Skeletal muscle tissue (tissue), 4 donors: ENCODE data around the gene DAB2IP. TPM values are rescaled to one million over a fixed set of nuclear protein-coding genes. Genes with fewer than 3 reads are reported as not detected.

ENCODE experiments used
- H3K27ac ChIP-seq: one replicate; pipeline ENCODE4 v1.7.0; 2013; ENCODE audit warnings: mild to moderate bottlenecking, low read depth, low read length, inconsistent platforms
- H3K27me3 ChIP-seq, 3 donors: one replicate each; pipeline ENCODE4 v1.7.0; 2013; ENCODE audit warnings: low read length in 3 of 3; ENCODE audit not compliant: control insufficient read depth in 3 of 3, insufficient read depth in 3 of 3
- H3K36me3 ChIP-seq, 3 donors: one replicate each; pipeline ENCODE4 v1.7.0; 2013; ENCODE audit warnings: low read length in 3 of 3; ENCODE audit not compliant: control insufficient read depth in 3 of 3, insufficient read depth in 3 of 3
- H3K4me1 ChIP-seq, 3 donors: one replicate each; pipeline ENCODE4 v1.7.0; 2013; ENCODE audit warnings: low read length in 3 of 3, mild to moderate bottlenecking in 3 of 3; ENCODE audit not compliant: control insufficient read depth in 3 of 3, insufficient read depth in 3 of 3
- H3K4me3 ChIP-seq, 3 donors: one replicate each; pipeline ENCODE4 v1.7.0; 2013; ENCODE audit warnings: low read length in 3 of 3
- H3K9ac ChIP-seq, 3 donors: one replicate each; pipeline ENCODE4 v1.7.0; 2013; ENCODE audit warnings: low read length in 3 of 3, mild to moderate bottlenecking in 3 of 3, moderate library complexity in 2 of 3, low read depth in 1 of 3
- H3K9me3 ChIP-seq, 3 donors: one replicate each; pipeline ENCODE4 v1.7.0; 2013; ENCODE audit warnings: low read length in 3 of 3; ENCODE audit not compliant: control insufficient read depth in 3 of 3
- total RNA-seq: library from RNA; depleted of rRNA; stranded (reverse); fragments of >200 nt; gene quantifications from one replicate; pipeline ENCODE4 v1.2.3, GENCODE V29; 2014
- donor health status: Osteomylitis.

Gene DAB2IP
- total RNA-seq, 1 donor from 2014 or later: 12.5 TPM

DNA sequence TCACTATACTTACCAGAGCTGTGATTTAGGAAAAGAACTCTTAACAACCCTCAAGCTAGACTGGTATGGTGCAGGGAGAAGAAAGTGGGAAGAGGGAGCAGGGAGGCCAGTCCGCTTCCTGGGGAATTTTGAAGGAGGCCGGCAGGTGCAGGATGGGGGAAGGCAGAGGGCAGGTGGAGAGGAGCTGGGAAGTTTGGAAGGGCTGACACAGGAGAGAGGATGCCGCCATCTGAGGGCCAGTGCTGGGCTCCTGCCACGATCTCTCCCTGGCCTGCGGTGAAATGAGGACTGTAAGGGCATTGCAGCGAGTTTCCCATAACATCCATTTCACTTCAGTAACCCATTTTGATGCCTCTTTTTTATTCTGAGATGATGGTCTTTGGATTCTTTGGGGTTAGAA is 8.9 kb downstream of the DAB2IP start:
- Histone ChIP-seq H3K9ac (no peak overlapping the region), H3K9me3 (no peaks in the 10 kb centered on the region), H3K4me1 (peaks cover 48 to 68% (median 57%) of the 10 kb centered on the region in 3 donors), H3K27ac (no peak overlapping the region), H3K27me3 (no peaks in the 10 kb centered on the region), H3K4me3 (no peak overlapping the region), H3K36me3 (peaks cover 0 to 2% (median 0%) of the 10 kb centered on the region in 3 donors)

DNA sequence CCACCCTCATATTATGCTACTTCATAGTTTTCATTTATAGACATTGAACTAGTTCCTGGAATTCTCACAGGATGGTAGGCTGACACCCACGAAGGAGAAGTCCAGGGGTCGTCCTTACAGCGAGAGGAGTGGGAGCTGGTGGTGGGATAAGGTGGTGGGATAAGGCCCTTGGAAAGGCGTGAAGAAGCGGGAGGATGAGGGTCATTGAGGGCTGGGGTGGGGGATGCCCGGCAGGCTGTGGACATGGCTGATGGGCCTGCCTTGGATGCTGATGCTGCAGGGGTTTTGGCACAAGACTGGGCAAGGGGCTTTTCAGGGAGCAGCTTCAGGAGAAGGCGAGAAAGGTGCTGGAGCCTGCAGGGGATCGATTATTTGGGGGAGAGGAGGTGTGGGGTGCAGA is 9.4 kb downstream of the DAB2IP start:
- no peaks in the 10 kb centered on the region for H3K27me3 ChIP-seq
- peaks cover 44 to 64% (median 53%) of the 10 kb centered on the region in 3 donors for H3K4me1 ChIP-seq
- no peak overlapping the region for H3K9ac ChIP-seq
- H3K9me3 ChIP-seq: no peaks in the 10 kb centered on the region
- H3K27ac ChIP-seq: no peak overlapping the region
- peaks cover 0 to 2% (median 0%) of the 10 kb centered on the region in 3 donors for H3K36me3 ChIP-seq
- H3K4me3 ChIP-seq: no peak overlapping the region

DNA sequence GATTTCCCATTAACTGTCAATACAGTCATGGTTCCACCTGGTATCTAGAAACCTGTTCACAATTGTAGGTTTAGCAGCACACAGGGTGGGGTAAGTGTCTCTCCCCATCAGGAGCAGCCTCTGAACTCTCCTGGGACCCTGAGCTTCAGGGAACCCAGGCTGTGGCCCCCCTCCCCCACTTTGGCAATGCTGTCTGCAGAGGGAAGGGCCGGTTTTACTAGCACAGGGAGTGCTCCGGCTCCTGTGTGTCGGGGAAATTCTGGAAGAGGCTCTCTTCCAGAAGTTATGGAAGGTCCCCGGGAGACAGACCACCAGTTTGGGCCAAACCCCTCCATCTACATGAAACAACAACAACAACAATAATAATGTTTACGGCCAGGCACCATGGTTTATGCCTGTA is 9.9 kb downstream of the DAB2IP start:
- Histone ChIP-seq H3K27ac (no peak overlapping the region), H3K4me1 (peaks cover 42 to 60% (median 51%) of the 10 kb centered on the region in 3 donors), H3K4me3 (no peak overlapping the region), H3K9ac (no peak overlapping the region), H3K36me3 (peaks cover 0 to 2% (median 0%) of the 10 kb centered on the region in 3 donors), H3K27me3 (no peaks in the 10 kb centered on the region), H3K9me3 (no peaks in the 10 kb centered on the region)

DNA sequence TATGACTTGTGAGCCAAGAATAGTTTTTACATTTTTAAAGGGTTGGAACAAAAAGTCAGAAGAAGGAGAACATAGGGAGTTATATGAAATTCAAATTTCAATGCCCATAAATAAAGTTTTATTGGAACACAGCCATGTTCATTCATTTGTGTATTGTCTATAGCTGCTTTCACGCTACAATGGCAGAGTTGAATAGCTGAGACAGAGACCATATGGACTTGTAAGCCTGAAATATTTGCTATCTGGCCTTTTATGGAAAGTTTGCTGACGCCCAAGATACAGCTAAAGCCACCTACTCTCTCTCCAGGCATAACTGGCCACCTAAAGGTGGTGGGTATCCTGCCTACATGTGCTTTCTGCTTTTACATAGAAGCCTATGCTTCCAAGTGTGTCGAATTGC is 10.9 kb downstream of the DAB2IP start:
- no peaks in the 10 kb centered on the region for H3K9me3 ChIP-seq
- H3K36me3 ChIP-seq: peaks cover 0 to 2% (median 0%) of the 10 kb centered on the region in 3 donors
- peaks cover 32 to 50% (median 40%) of the 10 kb centered on the region in 3 donors for H3K4me1 ChIP-seq
- no peak overlapping the region for H3K9ac ChIP-seq
- peak overlapping the region; percentile 12 for H3K27ac ChIP-seq
- no peaks in the 10 kb centered on the region for H3K27me3 ChIP-seq
- no peak overlapping the region for H3K4me3 ChIP-seq

DNA sequence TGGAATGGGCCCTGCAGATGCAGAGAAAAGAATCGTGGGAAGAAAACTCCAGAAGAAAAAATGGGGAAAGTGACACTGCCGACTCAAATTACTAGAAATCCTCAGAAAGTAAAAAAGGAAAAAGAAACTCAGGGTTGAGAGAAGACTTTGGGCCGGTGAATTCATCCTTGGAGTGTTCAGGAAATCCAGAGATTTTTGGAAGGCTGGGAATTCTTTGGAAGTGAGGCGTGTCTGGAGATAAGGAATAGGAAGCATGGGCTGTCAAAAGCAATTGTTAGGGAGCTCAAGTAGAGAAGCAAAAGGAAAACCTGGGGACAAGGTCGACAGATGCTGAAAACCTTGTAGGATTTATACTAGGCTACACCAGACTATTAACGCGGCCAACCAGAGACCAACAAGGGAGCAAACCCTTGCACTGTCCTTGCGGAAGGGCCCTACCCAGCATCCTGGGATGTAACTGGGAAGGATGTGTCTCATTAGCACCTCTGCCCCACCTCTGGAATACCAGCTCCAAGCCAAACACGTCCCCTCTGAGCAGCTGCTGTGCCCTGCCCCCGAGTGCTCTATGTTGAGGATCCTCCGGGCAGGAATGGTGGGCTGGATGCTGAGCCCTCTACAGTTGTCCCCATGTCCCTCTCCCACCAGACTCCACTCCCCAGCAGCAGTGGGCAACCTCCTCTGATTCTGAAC is 11.6 kb downstream of the DAB2IP start:
- no peak overlapping the region for H3K4me3 ChIP-seq
- peak overlapping the region; percentile 50 for H3K27ac ChIP-seq
- no peaks in the 10 kb centered on the region for H3K27me3 ChIP-seq
- no peak overlapping the region for H3K9ac ChIP-seq
- H3K9me3 ChIP-seq: no peaks in the 10 kb centered on the region
- peaks cover 0 to 2% (median 0%) of the 10 kb centered on the region in 3 donors for H3K36me3 ChIP-seq
- H3K4me1 ChIP-seq: peaks cover 26 to 43% (median 34%) of the 10 kb centered on the region in 3 donors

DNA sequence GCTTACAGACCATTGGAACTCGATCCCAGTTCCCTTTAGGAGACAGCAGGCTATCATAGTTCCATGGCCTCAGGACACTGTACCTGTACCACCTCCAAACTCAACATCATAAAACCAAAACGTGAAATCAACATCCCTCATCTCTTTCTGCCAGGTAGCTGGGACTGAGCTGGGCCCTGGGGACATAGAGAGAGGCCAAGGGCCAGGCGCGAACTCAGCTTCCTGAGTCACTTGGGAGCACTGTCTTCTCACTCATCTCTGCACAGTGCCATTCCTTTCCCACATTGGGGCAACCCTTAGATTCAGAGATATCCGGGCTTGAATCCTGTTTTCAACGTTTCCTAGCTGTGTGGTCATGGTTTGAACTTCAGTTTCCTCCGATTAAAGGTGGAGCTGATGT is 12.2 kb downstream of the DAB2IP start:
- Histone ChIP-seq H3K9me3 (no peaks in the 10 kb centered on the region), H3K27ac (peak overlapping the region; percentile 50), H3K4me1 (peaks cover 20 to 38% (median 28%) of the 10 kb centered on the region in 3 donors), H3K4me3 (no peak overlapping the region), H3K36me3 (peaks cover 0 to 2% (median 0%) of the 10 kb centered on the region in 3 donors), H3K9ac (no peak overlapping the region), H3K27me3 (no peaks in the 10 kb centered on the region)

DNA sequence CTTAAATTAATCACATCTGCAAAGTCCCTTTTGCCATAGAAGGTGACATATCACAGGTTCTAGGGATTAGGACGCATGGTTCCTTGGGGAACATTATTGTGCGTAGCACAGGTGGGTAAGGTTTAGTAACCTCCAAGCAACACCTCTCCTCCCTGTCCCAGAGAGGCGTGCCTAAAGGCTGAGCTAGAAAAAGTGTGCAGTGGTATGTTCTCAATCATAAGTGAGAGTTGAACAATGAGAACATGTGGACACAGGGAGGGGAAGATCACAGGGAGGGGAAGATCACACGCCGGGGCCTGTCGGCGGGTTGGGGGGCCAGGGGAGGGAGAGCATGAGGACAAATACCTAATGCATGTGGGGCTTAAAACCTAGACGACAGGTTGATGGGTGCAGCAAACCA is 14.9 kb downstream of the DAB2IP start:
- H3K36me3 ChIP-seq: peaks cover 0 to 2% (median 0%) of the 10 kb centered on the region in 3 donors
- H3K4me3 ChIP-seq: no peak overlapping the region
- H3K27me3 ChIP-seq: no peaks in the 10 kb centered on the region
- peaks cover 6 to 20% (median 8%) of the 10 kb centered on the region in 3 donors for H3K4me1 ChIP-seq
- no peak overlapping the region for H3K27ac ChIP-seq
- H3K9ac ChIP-seq: no peak overlapping the region
- no peaks in the 10 kb centered on the region for H3K9me3 ChIP-seq

DNA sequence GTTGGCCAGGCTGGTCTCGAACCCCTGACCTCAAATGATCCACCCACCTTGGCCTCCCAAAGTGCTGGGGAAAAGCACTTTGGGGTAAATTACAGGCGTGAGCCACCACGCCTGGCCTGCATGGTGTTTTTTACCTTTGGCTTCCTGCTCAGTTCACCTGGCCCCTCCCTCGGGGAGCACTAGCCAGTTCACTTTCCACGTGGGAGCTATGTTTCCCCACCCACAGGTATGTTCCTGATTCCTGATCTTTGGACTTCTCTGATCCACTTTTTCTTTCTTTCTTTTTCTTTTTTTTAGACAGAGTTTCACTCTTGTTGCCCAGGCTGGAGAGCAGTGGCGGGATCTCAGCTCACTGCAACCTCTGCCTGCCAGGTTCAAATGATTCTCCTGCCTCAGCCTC is 15.8 kb downstream of the DAB2IP start:
- Histone ChIP-seq H3K9ac (no peak overlapping the region), H3K4me1 (peaks cover 9 to 25% (median 14%) of the 10 kb centered on the region in 3 donors), H3K27me3 (no peaks in the 10 kb centered on the region), H3K4me3 (no peak overlapping the region), H3K27ac (no peak overlapping the region), H3K36me3 (peaks cover 0 to 2% (median 0%) of the 10 kb centered on the region in 3 donors), H3K9me3 (no peaks in the 10 kb centered on the region)

DNA sequence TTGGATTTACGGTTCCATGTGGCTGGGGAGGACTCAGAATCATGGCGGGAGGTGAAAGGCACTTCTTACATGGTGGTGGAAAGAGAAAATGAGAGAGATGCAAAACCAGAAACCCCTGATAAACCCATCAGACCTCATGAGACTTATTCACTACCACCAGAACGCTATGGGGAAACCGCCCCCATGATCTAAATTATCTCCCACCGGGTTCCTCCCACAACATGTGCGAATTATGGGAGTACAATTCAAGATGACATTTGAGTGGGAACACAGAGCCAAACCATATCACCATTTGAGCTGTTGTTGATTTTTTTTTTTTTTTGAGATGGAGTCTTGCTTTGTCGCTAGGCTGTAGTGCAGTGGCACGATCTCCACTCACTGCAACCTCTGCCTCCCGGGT is 16.5 kb downstream of the DAB2IP start:
- peaks cover 0 to 2% (median 0%) of the 10 kb centered on the region in 3 donors for H3K36me3 ChIP-seq
- H3K27ac ChIP-seq: no peak overlapping the region
- H3K4me3 ChIP-seq: no peak overlapping the region
- no peak overlapping the region for H3K9ac ChIP-seq
- H3K4me1 ChIP-seq: peaks cover 11 to 27% (median 18%) of the 10 kb centered on the region in 3 donors
- no peaks in the 10 kb centered on the region for H3K27me3 ChIP-seq
- no peaks in the 10 kb centered on the region for H3K9me3 ChIP-seq

DNA sequence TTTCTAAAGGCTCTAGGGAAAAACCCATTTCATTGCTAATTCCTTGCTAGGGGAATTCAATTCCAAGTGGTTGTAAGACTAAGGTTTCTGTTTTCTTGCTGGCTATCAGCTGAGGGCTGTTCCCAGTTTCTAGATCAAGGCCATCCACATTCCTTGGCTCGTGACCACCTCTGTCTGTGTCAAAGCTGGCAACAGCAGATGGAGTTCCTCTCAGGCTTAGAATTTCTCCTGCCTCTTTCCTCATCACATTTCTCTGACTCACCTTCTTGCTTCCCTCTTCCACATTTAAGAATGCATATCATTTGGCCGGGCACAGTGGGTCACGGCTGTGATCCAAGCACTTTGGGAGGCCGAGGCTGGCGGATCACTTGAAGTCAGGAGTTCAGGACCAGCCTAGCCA is 19.0 kb downstream of the DAB2IP start:
- Histone ChIP-seq H3K4me3 (no peak overlapping the region), H3K36me3 (no peaks in the 10 kb centered on the region), H3K9ac (no peak overlapping the region), H3K27ac (peak overlapping the region; percentile 5), H3K9me3 (no peaks in the 10 kb centered on the region), H3K4me1 (peaks cover 22 to 43% (median 28%) of the 10 kb centered on the region in 3 donors), H3K27me3 (no peaks in the 10 kb centered on the region)
